ENCODE measurements around the gene COL4A2.

COL4A2 gene

DNA sequence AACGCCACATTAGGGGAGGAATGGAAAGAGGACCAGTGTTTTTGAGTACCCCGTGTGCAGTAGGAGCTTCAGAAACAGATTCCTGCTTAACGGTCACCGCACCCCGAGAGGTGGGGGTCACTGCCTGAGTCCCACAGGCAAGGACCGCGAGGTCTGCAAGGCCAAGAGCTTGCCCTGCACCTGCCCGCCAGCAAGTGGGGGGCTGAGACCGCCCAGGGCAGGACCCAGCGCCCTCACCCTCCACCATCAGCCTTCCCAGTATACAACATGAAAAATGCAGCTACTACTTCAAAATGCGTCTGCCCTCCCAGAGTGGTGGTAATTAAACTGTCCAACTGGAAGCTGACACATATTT lies 45.0 kb upstream of the COL4A2 start:
- ChIA-PET CTCF (interaction anchor here (1.1 kb wide), 1 partner anchor 14 kb away, joined by 4 read pairs; no protein-coding TSS in a partner anchor), POLR2A (no interaction called here)
- no peak for TF ChIP-seq SUZ12 (IDR thresholded peaks at IDR 0.05)
- no peak for TF ChIP-seq SP1 (IDR thresholded peaks at IDR 0.05)
- TF ChIP-seq TARDBP (IDR thresholded peaks at IDR 0.05) = no peak
- TF ChIP-seq ZNF384 (IDR thresholded peaks at IDR 0.05) = no peak
- TF ChIP-seq FOXA1 (IDR thresholded peaks at IDR 0.05) = no peak
- no peak for TF ChIP-seq FOXK2 (IDR thresholded peaks at IDR 0.05)
- TF ChIP-seq, protein P1, sequence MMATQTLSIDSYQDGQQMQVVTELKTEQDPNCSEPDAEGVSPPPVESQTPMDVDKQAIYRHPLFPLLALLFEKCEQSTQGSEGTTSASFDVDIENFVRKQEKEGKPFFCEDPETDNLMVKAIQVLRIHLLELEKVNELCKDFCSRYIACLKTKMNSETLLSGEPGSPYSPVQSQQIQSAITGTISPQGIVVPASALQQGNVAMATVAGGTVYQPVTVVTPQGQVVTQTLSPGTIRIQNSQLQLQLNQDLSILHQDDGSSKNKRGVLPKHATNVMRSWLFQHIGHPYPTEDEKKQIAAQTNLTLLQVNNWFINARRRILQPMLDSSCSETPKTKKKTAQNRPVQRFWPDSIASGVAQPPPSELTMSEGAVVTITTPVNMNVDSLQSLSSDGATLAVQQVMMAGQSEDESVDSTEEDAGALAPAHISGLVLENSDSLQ (IDR thresholded peaks at IDR 0.05) = no peak
- no peak for TF ChIP-seq ARNT (IDR thresholded peaks at IDR 0.05)
- TF ChIP-seq BHLHE40 (IDR thresholded peaks at IDR 0.05; ENCODE audit: borderline replicate concordance) = no peak
- TF ChIP-seq CTBP1 (IDR thresholded peaks at IDR 0.05; ENCODE audit: borderline replicate concordance) = no peak
- no peak for TF ChIP-seq ELF4 (IDR thresholded peaks at IDR 0.05)
- TF ChIP-seq LEF1 (IDR thresholded peaks at IDR 0.05; ENCODE audit: borderline replicate concordance) = no peak
- TF ChIP-seq L3MBTL2 (conservative IDR thresholded peaks at IDR 0.05) = no peak
- TF ChIP-seq NFRKB (IDR thresholded peaks at IDR 0.05) = no peak
- no peak for TF ChIP-seq FOXM1 (IDR thresholded peaks at IDR 0.05; ENCODE audit: borderline replicate concordance)
- TF ChIP-seq HDGF (IDR thresholded peaks at IDR 0.05; ENCODE audit: borderline replicate concordance) = no peak
- DNase-seq (ENCODE audit: extremely low spot score) = no peak

DNA sequence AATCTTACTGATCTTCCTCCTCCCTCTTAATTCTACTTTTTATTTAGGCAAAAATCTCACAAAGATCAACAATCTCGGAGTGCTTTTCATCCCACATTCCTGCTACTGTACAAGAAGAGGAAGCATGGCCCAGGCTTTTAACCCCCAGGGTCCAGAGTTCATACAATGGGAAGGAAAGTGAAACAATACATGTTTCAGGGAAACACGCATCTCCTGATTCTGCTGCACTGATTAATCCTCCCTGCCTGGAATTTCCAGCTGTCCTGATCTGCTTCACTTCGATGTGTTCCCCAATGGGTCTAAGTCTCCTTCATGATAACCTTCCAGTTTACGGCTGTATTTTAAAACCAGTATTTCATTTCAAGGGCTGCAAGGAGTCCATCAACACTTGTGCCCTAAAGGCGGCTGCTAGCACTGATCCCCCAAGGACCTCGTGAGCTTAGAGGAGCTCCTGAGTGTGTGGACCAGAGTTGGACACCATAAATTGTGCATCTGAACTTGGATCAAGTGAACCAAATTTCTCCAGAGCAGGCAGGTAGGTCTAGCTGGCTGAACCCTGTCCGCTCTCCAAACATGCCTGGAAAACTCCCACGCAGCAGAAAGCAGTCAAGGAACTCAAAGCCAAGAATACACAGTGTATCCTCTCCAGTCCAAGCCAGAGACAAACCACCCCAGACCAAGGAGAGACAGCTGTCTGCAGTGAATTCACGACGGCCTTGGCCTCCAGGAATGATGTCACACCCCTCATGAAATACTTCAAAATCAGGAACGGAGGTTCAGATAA lies 44.4 kb upstream of the COL4A2 start:
- ChIA-PET POLR2A (no interaction called here), CTCF (interaction anchor here (0.5 to 0.9 kb wide), 2 partner anchors 15 to 1012 kb away, joined by 3 read pairs; no protein-coding TSS in a partner anchor)
- TF ChIP-seq FOXA1 (IDR thresholded peaks at IDR 0.05) (no peak), BHLHE40 (IDR thresholded peaks at IDR 0.05; ENCODE audit: borderline replicate concordance) (no peak), SUZ12 (IDR thresholded peaks at IDR 0.05) (no peak), L3MBTL2 (conservative IDR thresholded peaks at IDR 0.05) (no peak), FOXM1 (IDR thresholded peaks at IDR 0.05; ENCODE audit: borderline replicate concordance) (no peak), ZNF384 (IDR thresholded peaks at IDR 0.05) (no peak), HDGF (IDR thresholded peaks at IDR 0.05; ENCODE audit: borderline replicate concordance) (no peak), CTBP1 (IDR thresholded peaks at IDR 0.05; ENCODE audit: borderline replicate concordance) (no peak), ARNT (IDR thresholded peaks at IDR 0.05) (no peak), FOXK2 (IDR thresholded peaks at IDR 0.05) (no peak), NFRKB (IDR thresholded peaks at IDR 0.05) (no peak), TARDBP (IDR thresholded peaks at IDR 0.05) (no peak), LEF1 (IDR thresholded peaks at IDR 0.05; ENCODE audit: borderline replicate concordance) (no peak), ELF4 (IDR thresholded peaks at IDR 0.05) (no peak), SP1 (IDR thresholded peaks at IDR 0.05) (no peak)
- TF ChIP-seq, protein P1 (IDR thresholded peaks at IDR 0.05) = no peak
- no peak for DNase-seq (ENCODE audit: extremely low spot score)

DNA sequence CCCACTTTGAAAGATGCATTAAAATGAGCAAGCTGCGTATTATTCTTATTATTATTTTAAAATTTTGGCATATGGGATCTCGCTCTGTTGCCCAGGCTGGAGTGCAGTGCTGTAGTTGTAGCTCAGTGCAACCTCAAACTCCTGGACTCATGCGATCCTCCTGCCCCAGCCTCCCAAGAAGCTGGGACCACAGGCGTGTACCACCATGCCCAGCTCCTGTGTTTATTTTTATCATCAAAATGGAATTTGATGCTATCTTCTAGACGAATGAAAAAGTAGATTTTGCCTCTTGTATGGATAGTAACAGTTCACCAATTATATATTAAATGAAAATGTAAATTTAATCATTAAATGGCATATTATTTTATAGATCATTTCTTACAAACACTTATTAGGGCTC lies 43.7 kb upstream of the COL4A2 start:
- POLR2A ChIA-PET = no interaction called here
- CTCF ChIA-PET = interaction anchor here (0.5 to 0.9 kb wide), 2 partner anchors 16 to 1012 kb away, joined by 3 read pairs; no protein-coding TSS in a partner anchor

DNA sequence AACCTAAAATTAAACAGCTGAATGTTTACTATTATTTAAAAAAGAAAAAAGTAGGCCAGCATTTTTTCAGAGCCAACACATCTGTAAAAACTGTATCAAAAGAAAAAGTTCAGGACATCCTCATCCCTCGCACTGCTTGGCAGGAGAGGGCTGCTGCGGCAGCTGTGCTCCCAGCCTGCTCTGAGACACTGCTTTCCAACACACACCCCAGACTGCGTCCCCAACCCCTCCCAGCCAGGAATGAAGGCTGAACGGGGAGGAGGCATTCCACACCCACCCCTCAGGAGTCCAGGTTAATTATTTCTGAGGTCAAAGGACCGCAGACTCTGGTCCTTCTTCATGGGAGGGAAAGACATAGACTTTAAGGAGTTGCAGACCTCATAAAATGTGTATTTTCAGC lies 43.2 kb upstream of the COL4A2 start:
- ChIA-PET CTCF (interaction anchor here (0.9 kb wide), 1 partner anchor 16 kb away, joined by 3 read pairs; no protein-coding TSS in a partner anchor), POLR2A (no interaction called here)
- TF ChIP-seq SP1 (IDR thresholded peaks at IDR 0.05) (no peak), FOXK2 (IDR thresholded peaks at IDR 0.05) (no peak), FOXM1 (IDR thresholded peaks at IDR 0.05; ENCODE audit: borderline replicate concordance) (no peak), CTBP1 (IDR thresholded peaks at IDR 0.05; ENCODE audit: borderline replicate concordance) (no peak), ARNT (IDR thresholded peaks at IDR 0.05) (no peak), BHLHE40 (IDR thresholded peaks at IDR 0.05; ENCODE audit: borderline replicate concordance) (no peak), HDGF (IDR thresholded peaks at IDR 0.05; ENCODE audit: borderline replicate concordance) (no peak), NFRKB (IDR thresholded peaks at IDR 0.05) (no peak), LEF1 (IDR thresholded peaks at IDR 0.05; ENCODE audit: borderline replicate concordance) (no peak)
- no peak for DNase-seq (ENCODE audit: extremely low spot score)

More for the DNA sequence above, 43.7 kb upstream of the COL4A2 start:
- TF ChIP-seq FOXM1 (IDR thresholded peaks at IDR 0.05; ENCODE audit: borderline replicate concordance) (no peak), ZNF384 (IDR thresholded peaks at IDR 0.05) (no peak), TARDBP (IDR thresholded peaks at IDR 0.05) (no peak), FOXK2 (IDR thresholded peaks at IDR 0.05) (no peak)
- TF ChIP-seq, protein P1 (IDR thresholded peaks at IDR 0.05) = no peak
- no peak for DNase-seq (ENCODE audit: extremely low spot score)

DNA sequence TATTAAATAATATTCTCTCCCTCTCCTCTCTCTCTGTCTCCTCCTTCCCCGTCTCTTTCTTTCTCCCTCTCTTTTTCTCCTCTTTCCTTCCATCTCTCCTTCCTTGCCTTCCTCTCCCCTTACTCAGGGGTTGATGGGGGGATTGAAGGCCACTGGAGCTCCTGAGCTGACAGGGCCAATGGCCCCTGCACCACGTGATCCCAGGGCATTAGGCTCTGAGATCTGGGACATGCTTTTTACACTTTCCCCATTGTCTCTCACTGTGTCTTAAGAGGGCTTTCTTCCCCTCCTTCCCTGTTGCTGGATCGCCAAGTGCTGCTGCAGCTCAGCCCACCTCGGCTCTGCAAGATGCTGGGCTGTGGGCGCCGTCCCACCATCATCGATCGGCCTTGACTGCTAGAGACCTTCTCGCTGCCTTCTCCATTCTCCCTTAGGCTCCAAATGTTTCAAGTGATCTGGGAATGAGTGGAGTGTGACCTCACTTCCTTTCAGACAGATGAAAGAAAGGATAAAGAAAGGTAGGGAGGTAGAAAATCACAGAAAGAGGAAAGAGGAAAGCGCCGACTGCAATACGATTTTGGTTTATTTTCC lies 42.3 kb upstream of the COL4A2 start:
- ChIA-PET CTCF (no interaction called here), POLR2A (no interaction called here)
- TF ChIP-seq TARDBP (IDR thresholded peaks at IDR 0.05) (no peak), NFRKB (IDR thresholded peaks at IDR 0.05) (no peak), CTBP1 (IDR thresholded peaks at IDR 0.05; ENCODE audit: borderline replicate concordance) (no peak), SP1 (IDR thresholded peaks at IDR 0.05) (no peak), ARNT (IDR thresholded peaks at IDR 0.05) (no peak), ELF4 (IDR thresholded peaks at IDR 0.05) (no peak), FOXM1 (IDR thresholded peaks at IDR 0.05; ENCODE audit: borderline replicate concordance) (no peak), SUZ12 (IDR thresholded peaks at IDR 0.05) (no peak), FOXA1 (IDR thresholded peaks at IDR 0.05) (no peak)
- TF ChIP-seq, protein P1 (IDR thresholded peaks at IDR 0.05) = no peak
- DNase-seq (ENCODE audit: extremely low spot score) = no peak
